Stimulated activated CD4-positive, alpha-beta T cell treated with anti-CD3 and anti-CD28 coated beads, Interleukin-4, amount 100 ng/mL, for 24 hours (primary cell): ENCODE results near the gene KRT74.
"Not testable (repeated sequence)": the region's sequence is repeated elsewhere in the genome, so short reads cannot be mapped to it uniquely, and the experiment has no call there.

ENCODE experiments used
- DNase-seq: peaks from one replicate; pipeline ENCODE4 v3.0.0-alpha.2; 2020

Gene KRT74

GRCh38 chr12:52601671-52602070 lies 28.0 kb upstream of the KRT74 start:
- no peak for DNase-seq

- DNase-seq, result no peak
Observed at GRCh38 chr12:52600941-52601481, 27.4 kb upstream of the KRT74 start, which contains the start of gene KRT72. Gene KRT72, minus strand, starts transcription at chr12:52601463. Its CDS starts 11 bp downstream, at chr12:52601452.

DNA sequence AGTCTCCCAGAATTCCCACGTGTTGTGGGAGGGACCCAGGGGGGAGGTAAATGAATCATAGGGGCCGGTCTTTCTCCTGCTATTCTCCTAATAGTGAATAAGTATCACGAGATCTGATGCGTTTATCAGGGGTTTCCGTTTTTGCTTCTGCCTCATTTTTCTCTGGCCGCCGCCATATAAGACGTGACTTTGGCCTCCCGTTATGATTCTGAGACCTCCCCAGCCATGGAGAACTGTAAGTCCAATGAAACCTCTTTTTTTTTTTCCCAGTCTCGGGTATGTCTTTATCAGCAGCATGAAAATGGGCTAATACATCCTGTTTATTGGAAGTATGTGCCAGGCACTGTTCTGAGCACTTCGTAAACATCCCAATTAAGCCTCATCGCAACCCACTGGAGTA lies 26.8 kb upstream of the KRT74 start:
- DNase-seq, result no peak

- DNase-seq, result no peak
Observed at GRCh38 chr12:52600071-52600470, 26.4 kb upstream of the KRT74 start.

DNA sequence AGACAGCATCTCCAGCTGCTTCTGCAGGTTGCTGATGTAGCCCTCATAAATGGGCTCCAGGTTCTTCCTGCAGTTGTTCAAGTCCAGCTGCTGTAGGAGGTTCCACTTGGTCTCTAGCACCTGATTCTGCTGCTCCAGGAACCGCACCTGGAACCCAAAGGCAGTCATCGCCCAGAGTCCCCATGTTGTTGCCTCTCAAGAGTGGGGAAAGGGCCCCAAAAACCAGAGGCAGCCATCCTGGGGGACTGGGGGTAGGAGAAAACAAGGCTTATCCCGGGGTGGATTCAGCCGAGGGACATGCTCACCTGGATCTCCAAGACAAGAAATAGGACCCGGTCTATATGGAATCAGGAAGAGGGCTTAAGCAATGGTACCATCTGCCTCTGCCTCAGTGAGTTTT lies 25.3 kb upstream of the KRT74 start:
- no peak for DNase-seq

DNA sequence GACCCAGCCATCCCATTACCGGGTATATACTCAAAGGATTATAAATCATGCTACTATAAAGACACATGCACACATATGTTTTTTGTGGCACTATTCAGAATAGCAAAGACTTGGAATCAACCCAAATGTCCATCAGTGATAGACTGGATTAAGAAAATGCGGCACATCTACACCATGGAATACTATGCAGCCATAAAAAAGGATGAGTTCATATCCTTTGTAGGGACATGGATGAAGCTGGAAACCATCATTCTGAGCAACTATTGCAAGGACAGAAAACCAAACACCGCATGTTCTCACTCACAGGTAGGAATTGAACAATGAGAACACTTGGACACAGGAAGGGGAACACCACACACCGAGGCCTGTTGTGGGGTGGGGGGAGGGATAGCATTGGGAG lies 20.6 kb upstream of the KRT74 start:
- not testable (repeated sequence) for DNase-seq

DNA sequence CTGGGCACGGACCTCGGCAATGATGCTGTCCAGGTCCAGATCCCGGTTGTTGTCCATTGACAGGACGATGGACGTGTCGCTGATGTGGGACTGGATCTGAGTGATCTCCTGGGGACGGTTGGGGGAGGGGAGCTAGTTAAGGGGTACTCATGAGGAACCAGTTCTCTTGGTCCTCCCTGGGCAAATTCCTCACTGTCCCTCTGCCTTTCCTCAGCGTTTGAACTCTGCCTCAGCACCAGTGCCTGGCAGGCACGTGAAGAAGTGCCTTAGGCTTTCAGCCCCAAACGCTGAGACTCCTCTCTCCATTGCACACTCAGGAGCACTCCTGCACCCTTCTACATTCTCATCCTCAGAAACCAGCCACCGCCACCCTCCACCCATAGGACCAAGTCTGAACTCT lies 17.9 kb upstream of the KRT74 start:
- DNase-seq, result no peak

DNA sequence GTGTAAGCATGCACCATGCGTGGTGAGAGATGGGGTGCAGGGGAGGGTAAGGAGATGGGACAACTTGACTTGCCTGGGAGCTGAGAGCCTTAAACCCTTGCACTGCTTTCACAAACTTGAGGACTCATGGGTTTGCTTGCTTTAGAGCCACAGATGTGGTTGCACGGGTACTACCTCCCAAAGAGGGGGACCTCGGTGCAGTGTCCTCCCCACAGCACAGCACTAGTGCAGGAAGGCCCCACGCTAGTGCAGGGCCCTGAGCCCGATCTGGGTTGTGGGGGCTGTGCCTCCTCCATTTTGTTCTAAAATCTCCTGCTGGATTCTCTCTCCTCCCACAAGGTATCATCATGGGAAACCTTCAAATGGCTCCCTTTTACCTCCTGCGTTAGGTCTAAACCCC lies 16.4 kb upstream of the KRT74 start:
- no peak for DNase-seq

DNA sequence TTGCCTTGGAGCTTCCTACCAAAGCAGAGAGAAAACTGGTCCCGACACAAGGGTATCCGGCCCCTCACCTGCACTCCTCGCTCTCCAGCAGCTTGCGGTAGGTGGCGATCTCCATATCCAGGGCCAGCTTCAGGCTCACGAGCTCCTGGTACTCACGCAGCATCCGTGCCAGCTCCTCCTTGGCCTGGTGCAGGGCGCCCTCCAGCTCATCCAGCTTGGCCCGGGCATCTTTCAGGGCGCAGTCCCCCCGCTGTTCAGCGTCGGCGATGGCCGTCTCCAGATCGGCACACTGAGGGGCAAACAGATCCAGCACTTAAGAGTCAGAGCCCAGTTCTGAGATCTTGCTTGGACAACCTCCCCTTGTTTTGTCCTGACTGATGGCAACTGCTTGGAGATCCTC lies 13.9 kb upstream of the KRT74 start:
- DNase-seq, result no peak

DNA sequence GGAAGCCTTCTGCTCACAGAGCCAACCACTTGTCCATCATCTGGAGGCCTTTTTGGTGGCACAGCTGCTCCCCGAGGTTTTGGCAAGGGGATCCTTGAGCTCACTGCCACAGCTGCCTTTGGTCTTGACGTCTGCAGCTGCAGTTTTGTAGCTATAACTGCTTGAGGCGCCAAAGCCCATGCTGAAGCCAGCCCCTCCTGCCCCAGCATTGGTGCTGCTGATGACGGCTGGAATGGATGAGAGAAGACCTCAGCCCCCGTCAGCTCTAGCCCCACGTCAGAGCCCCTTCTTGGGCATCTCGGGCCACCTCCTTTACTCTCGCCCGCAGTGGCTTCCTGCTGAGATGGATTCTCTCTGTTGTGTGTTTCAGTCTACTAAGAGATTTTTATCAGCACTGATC lies 12.3 kb upstream of the KRT74 start:
- peak; percentile 30 for DNase-seq

DNA sequence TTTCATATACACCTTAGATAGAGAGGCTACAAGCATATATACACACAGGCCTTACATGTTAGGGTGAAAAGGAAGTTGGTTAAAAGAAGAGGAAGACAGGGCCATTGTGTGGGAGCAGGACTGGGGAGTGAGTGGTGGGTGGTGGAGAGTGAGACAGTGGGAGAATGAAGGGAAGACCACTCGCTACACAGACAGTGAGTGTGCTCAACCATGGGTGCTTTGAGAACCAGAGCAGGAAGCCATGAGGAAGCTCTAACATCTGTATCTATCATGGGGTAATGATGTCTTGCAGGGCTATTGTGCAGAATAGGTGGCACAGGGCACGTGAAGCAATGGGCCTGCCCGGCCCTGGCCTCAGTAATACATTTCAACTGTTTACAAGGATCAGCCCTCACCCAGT lies 11.4 kb upstream of the KRT74 start:
- no peak for DNase-seq

GRCh38 chr12:52584156-52584682 lies 10.6 kb upstream of the KRT74 start:
- DNase-seq, result no peak

DNA sequence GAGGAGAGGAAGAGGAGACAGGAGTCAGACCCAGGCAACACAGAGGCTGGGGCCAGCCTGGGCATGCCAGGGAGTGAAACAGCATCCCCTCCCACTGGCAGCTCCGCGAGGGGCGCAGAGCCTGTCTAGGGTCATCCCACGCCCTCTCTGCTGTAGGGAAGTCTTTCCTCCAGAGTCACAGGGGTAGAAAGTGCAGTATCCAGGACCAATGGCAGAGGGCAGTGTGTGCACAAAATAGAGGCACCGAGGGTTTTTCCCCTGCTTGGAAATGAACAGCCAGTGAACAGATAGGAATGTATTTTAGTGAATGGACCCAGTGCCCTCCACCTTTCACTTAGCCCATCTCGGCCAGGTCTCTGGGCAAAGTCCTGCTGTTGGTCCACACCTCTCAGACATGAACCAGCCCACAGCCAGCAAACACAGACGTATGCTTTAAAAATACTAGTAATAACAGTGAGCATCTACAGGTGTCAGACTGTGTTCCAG lies 9.4 kb upstream of the KRT74 start:
- DNase-seq, result peak; percentile 72

- DNase-seq, result no peak
Observed at GRCh38 chr12:52582486-52582885, 8.8 kb upstream of the KRT74 start.

DNA sequence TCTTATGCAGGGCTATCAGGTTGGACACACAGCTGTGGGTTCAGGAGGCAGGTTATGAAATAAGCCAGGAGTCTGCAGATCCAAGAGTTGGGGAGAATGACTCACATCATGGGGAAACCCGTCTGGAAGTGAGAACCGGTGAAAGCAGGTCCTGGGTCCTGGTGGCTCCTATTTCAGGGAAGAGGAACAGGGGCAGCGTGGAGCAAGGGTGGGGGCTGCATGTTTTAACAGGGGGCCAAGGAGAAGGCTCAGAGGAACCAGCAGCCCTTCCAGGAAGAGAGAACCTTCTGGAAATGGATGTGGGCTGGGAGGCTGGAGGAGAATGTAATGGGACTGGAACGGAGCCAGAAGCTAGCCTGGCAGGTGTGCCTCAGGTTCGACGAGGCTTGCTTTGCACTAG lies 7.8 kb upstream of the KRT74 start:
- no peak for DNase-seq

DNA sequence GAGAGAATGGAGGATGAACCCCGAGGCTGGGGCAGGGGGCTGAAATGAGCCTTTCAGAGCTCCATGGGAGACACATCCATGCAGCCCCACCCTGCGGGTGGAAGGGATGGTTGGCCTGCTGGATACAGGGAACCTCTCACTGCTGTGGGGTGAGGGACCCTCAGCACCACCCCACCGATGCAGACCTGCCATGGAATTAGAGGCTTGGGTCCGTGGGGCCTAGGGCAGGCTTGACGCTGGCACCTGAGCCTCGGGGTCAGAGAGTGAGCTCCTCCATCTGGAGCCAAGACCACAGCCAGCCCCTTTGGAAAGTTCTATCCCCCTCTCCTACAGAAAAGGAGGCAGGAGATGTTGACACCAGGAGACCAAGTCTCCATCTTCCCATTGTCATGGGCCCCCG lies 7.4 kb upstream of the KRT74 start:
- DNase-seq, result no peak

DNA sequence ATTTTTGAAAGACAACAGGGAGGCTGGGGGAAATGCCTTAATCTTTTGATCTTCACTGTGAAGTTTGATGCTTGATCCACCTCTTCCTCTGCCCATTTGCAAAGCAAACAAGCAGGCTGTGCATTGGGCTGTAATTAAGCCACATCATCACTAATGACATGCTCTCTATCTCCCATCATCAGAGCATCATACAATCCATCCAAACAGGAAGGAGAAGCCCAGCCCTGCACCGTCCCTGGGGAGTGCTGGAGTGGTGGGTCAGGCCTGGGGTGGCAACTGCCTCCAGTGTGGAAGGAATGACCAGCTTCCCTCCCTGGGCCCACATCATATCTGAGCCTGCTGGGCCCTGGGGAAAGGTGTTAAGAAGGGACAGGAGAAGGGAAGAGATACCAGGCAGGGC lies 6.9 kb upstream of the KRT74 start:
- DNase-seq, result no peak

DNA sequence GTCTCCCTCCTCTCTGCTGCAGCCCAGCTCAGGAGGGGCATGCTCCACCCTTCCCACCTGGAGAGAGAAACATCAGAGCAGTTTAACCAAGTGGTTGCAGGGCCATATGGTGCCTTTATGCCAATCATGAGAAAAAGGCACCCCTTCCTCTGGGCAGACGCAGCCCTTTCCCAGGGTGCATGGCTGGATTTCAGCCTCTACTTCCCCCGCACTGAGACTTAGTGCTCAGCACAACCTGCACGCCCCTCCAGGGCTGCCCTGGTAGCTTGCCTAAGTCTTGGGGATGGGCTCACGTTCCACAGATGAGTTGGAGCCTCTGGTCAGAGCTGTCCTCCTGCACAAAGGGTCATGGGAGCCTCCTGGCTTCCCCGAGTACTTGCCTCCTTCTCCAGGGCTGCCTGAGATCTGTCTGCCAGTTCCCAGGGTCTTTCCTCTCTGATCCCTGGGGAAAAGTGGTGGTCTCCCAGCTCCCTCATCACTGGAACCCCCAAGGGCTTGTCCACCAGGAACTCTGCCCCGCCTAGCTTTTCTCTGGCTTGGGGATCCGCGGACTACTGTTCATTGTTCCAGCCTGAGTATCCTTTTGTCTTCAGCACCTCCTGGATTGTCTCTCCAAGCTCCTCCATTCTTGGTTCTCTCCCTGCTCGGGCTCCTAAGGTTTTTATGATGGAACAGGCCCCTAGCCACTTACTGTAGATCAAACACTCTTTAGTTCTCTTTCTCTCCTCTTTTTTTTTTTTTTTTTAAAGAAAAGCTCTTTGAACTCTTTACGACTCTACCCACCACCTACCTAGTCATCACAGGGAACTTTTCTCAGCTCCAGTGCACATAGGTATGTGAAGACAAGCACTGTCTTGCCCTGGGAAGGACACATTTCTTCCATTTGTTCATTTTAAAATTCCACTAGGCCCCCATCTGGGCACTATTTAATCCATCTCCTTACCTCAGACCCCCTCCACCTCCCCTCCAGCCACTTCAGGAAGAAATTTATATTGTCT lies 6.1 kb upstream of the KRT74 start:
- no peak for DNase-seq

- no peak for DNase-seq
Observed at GRCh38 chr12:52578469-52578868, 4.8 kb upstream of the KRT74 start.

DNA sequence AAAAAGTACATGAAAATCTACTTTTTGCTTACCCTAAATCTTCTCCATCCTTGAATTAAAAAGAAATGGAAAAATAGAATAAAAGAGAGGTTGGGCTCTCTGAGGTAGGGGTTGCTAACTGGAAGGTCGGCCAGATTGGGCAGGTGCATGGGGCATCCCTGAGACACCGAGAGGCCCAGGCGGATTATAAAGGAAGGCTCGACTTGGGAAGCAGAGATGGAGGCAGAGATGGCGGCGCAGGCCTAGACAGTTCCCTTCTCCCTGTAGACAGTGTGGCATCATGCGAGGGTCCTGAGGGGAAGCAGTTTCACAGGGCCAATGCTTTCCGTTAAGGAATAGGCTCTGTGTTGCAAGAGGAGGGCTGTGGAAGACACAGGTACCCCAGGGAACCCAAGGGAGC lies 3.7 kb upstream of the KRT74 start:
- DNase-seq, result no peak

DNA sequence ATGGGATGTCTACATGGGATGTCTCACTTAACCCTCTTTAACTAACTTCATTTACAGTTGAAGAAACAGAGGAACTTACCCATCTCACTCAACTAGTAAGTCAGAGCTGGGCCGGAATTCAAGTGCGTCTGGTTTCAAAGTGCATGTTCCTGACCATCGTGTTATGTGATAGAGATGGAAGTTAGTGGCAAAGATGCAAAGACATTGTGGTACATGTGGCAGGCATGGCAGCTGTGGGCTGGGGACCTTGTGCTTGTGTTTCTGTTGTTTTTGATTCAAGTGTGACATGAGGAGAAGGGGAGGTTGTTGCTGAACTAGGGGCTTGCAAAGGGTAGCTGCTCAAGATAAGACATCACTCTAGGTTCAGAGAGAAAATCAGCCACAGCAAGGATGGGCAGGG lies 2.3 kb upstream of the KRT74 start:
- DNase-seq, result no peak

GRCh38 chr12:52575256-52575655 lies 1.6 kb upstream of the KRT74 start:
- no peak for DNase-seq

DNA sequence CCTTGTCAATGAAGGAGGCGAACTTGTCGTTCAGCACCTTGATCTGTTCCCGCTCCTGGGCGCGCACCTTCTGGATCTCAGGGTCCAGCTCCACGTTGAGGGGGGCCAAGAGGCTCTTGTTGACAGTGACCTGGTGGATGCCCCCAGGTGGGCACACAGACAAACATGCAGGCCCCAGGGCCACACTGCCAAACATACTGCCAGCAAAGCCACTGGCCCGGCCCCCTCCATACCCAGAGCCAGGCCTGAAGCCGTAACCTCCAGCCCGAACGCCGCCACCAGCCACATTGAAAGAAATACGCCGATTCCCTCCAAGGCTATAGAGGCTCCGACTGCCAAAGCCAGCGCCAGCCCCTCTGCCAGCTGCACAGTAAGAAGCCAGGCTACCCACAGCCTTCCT lies 337 bp downstream of the KRT74 start:
- DNase-seq, result no peak

DNA sequence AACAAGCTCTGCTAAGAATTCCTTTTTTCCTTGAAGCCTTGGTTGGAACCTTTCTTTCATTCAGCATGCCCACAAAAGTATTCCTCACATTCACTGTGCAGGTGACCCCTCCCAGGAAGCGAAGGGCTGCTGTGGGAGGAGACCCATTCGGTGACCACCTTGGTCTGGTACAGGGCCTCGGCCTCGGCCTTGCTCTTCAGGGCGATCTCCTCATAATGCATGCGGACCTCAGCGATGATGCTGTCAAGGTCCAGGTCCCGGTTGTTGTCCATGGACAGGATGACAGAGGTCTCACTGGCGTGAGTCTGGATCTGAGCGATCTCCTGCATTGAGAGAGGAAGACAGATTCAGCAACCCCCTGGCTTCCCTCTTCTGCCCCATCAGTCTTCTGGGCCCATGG lies 3.1 kb downstream of the KRT74 start:
- no peak for DNase-seq
